Caco-2 (cell line): ENCODE results near the gene VENTX. TPM values are rescaled to one million over a fixed set of nuclear protein-coding genes. Genes with fewer than 3 reads are reported as not detected.

Experiments
- BruUV-seq: library from RNA; stranded (reverse); fragments of 400-500 nt; replicated peaks from 2 replicates; lab custom pipeline; 2021; lab: Mats Ljungman, UMichigan
- CTCF ChIA-PET: fragments of 300-600 bp; sonication (Branson Sonifier 250); formaldehyde crosslinking; loops from one replicate; lab custom pipeline; 2022; ENCODE audit warnings: antibody characterized with exemption; lab: Charles Lee
- POLR2A ChIA-PET: fragments of 300-600 bp; sonication (Branson Sonifier 250); formaldehyde crosslinking; loops from one replicate; lab custom pipeline; 2022; ENCODE audit warnings: antibody characterized with exemption; lab: Charles Lee
- DNase-seq, 2 experiments: peaks; one replicate each; pipeline versions ENCODE4 v3.0.0 to v3.0.0-alpha.2; 2020 to 2022
- H3K27me3 ChIP-seq: replicated peaks from 2 replicates; pipeline ENCODE4 v1.6.0; 2011; ENCODE audit warnings: low read length; ENCODE audit not compliant: control insufficient read depth, insufficient read depth
- H3K36me3 ChIP-seq: 2 replicates; pipeline ENCODE4 v1.5.1; 2011; ENCODE audit warnings: low read length; ENCODE audit not compliant: control insufficient read depth, insufficient read depth
- H3K4me1 ChIP-seq: fragments of 250-450 bp; sonication (Bioruptor Pico); 2 replicates; pipeline ENCODE4 v1.5.1; 2020; ENCODE audit warnings: mild to moderate bottlenecking
- H3K4me3 ChIP-seq: 2 replicates; pipeline ENCODE4 v1.5.1; 2011; ENCODE audit warnings: low read depth, mild to moderate bottlenecking, control low read depth, low read length
- H3K9me3 ChIP-seq: fragments of 250-450 bp; sonication (Bioruptor Pico); 2 replicates; pipeline ENCODE4 v1.5.1; 2020; ENCODE audit warnings: mild to moderate bottlenecking, moderate library complexity
- H3K27ac Mint-ChIP-seq: one replicate; pipeline ENCODE4 v1.8.0; 2022; ENCODE audit warnings: mixed read lengths; ENCODE audit not compliant: unreplicated experiment
- H3K27me3 Mint-ChIP-seq: one replicate; pipeline ENCODE4 v1.8.0; 2022; ENCODE audit warnings: mixed read lengths; ENCODE audit not compliant: insufficient read depth, unreplicated experiment
- H3K36me3 Mint-ChIP-seq: one replicate; pipeline ENCODE4 v1.8.0; 2022; ENCODE audit warnings: mild to moderate bottlenecking, mixed read lengths; ENCODE audit not compliant: insufficient read depth, unreplicated experiment
- H3K4me1 Mint-ChIP-seq: one replicate; pipeline ENCODE4 v1.8.0; 2022; ENCODE audit warnings: low read depth, mixed read lengths; ENCODE audit not compliant: unreplicated experiment
- H3K4me3 Mint-ChIP-seq: one replicate; pipeline ENCODE4 v1.8.0; 2022; ENCODE audit warnings: mild to moderate bottlenecking, moderate library complexity, mixed read lengths; ENCODE audit not compliant: unreplicated experiment
- H3K9me3 Mint-ChIP-seq: one replicate; pipeline ENCODE4 v1.8.0; 2022; ENCODE audit warnings: mixed read lengths; ENCODE audit not compliant: unreplicated experiment
- intact Hi-C: fragments of 100-400 bp; cut with micrococcal nuclease; formaldehyde crosslinking; loops from one replicate; pipeline ENCODE4 v1.10.0; 2022; ENCODE audit not compliant: unreplicated experiment
- total RNA-seq: library from RNA; stranded (reverse); gene quantifications from 2 replicates; pipeline ENCODE4 v1.2.3, GENCODE V29; 2022
- TF ChIP-seq, protein P1 (sequence below), 2 experiments: fragments of 200-600 bp in 1 of 2; IDR thresholded peaks; 1 replicate in 1 of 2; 2 replicates in 1 of 2; pipeline versions ENCODE4 v1.5.1 to v1.8.0; 2011 to 2022; ENCODE audit warnings: antibody characterized with exemption in 1 of 2, control low read depth in 1 of 2, inconsistent platforms in 1 of 2, low read depth in 1 of 2, low read length in 1 of 2, mild to moderate bottlenecking in 1 of 2, moderate library complexity in 1 of 2; ENCODE audit not compliant: insufficient read depth in 1 of 2, severe bottlenecking in 1 of 2, unreplicated experiment in 1 of 2

VENTX gene
- total RNA-seq, 1 experiment from 2014 or later: not detected

- no peak overlapping the region for H3K27ac Mint-ChIP-seq
- Histone ChIP-seq H3K27me3 (peaks cover 3% of the 10 kb centered on the region; the same call in 1 of the 2 replicates), H3K4me1 (no peaks in the 10 kb centered on the region), H3K9me3 (peaks cover 5% of the 10 kb centered on the region; the same call in 1 of the 2 replicates), H3K36me3 (no peaks in the 10 kb centered on the region), H3K4me3 (no peak overlapping the region)
- no peak for DNase-seq
- TF ChIP-seq, protein P1, sequence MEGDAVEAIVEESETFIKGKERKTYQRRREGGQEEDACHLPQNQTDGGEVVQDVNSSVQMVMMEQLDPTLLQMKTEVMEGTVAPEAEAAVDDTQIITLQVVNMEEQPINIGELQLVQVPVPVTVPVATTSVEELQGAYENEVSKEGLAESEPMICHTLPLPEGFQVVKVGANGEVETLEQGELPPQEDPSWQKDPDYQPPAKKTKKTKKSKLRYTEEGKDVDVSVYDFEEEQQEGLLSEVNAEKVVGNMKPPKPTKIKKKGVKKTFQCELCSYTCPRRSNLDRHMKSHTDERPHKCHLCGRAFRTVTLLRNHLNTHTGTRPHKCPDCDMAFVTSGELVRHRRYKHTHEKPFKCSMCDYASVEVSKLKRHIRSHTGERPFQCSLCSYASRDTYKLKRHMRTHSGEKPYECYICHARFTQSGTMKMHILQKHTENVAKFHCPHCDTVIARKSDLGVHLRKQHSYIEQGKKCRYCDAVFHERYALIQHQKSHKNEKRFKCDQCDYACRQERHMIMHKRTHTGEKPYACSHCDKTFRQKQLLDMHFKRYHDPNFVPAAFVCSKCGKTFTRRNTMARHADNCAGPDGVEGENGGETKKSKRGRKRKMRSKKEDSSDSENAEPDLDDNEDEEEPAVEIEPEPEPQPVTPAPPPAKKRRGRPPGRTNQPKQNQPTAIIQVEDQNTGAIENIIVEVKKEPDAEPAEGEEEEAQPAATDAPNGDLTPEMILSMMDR (IDR thresholded peaks at IDR 0.05; ENCODE audit: insufficient read depth in 1 of 2, low read depth in 1 of 2, low read length in 1 of 2, severe bottlenecking in 1 of 2, unreplicated experiment in 1 of 2): no peak
- H3K36me3 Mint-ChIP-seq: no peaks in the 10 kb centered on the region
- H3K27me3 Mint-ChIP-seq: peaks cover 3% of the 10 kb centered on the region
- BruUV-seq: no TSS peak
- H3K9me3 Mint-ChIP-seq: no peaks in the 10 kb centered on the region
- no peak overlapping the region for H3K4me3 Mint-ChIP-seq
- H3K4me1 Mint-ChIP-seq: no peaks in the 10 kb centered on the region
- intact Hi-C loops: no loop called here
- ChIA-PET CTCF (no interaction called here), POLR2A (no interaction called here)
These were observed 30.5 kb upstream of the VENTX start for GRCh38 chr10:133207041-133207600.

DNA sequence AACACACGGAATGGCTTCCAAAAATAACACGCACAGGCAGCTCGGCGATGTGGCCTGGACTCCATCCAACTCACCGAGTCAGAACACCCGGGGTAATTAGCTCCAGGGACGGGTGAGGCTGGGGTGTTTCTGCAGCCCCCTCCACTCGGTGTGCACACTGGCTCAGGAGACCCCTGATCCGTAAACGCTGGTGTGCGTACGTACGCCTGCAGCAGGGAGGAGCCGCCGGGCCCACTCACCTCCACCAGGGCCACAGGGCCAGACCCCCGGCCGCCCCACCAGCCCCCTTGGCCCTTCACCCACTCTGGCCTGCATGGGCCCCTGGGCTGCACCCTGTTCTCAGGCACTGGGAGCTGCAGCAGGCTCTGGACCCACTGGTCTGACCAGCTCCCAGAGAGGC lies 30.0 kb upstream of the VENTX start:
- H3K27ac Mint-ChIP-seq: no peak overlapping the region
- CTCF ChIA-PET: no interaction called here
- TF ChIP-seq, protein P1 (IDR thresholded peaks at IDR 0.05; ENCODE audit: insufficient read depth in 1 of 2, low read depth in 1 of 2, low read length in 1 of 2, severe bottlenecking in 1 of 2, unreplicated experiment in 1 of 2): no peak
- POLR2A ChIA-PET: no interaction called here
- no peak for DNase-seq
- Histone ChIP-seq H3K36me3 (no peaks in the 10 kb centered on the region), H3K4me1 (no peaks in the 10 kb centered on the region), H3K4me3 (no peak overlapping the region), H3K27me3 (peaks cover 3% of the 10 kb centered on the region; the same call in 1 of the 2 replicates), H3K9me3 (peaks cover 5% of the 10 kb centered on the region; the same call in 1 of the 2 replicates)
- H3K36me3 Mint-ChIP-seq: no peaks in the 10 kb centered on the region
- no peaks in the 10 kb centered on the region for H3K4me1 Mint-ChIP-seq
- intact Hi-C loops: no loop called here
- H3K9me3 Mint-ChIP-seq: no peaks in the 10 kb centered on the region
- peaks cover 4% of the 10 kb centered on the region for H3K27me3 Mint-ChIP-seq
- no peak overlapping the region for H3K4me3 Mint-ChIP-seq
- BruUV-seq: no TSS peak

DNA sequence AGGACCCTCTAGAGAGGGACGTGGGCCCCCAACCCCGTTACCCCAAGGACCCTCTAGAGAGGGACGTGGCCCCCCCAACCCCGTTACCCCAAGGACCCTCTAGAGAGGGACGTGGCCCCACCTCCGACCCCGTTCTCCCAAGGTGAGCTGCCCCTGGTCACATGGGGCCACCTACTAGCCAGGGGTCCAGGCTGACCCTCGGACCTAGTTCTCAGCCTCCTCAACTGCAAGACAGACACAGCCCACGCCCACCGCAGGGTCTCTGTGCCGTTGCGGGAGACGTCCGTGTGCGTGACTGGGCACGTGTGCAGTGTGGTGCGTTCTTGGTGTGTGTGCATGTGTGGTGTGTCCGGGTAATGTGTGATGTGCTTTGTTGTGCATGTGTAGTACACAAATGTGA lies 29.2 kb upstream of the VENTX start:
- ChIA-PET POLR2A (no interaction called here), CTCF (no interaction called here)
- Mint-ChIP-seq H3K36me3 (no peaks in the 10 kb centered on the region), H3K4me3 (no peak overlapping the region), H3K9me3 (no peaks in the 10 kb centered on the region), H3K27ac (no peak overlapping the region), H3K4me1 (no peaks in the 10 kb centered on the region), H3K27me3 (peaks cover 4% of the 10 kb centered on the region)
- no peak for DNase-seq
- Histone ChIP-seq H3K9me3 (peaks cover 5% of the 10 kb centered on the region; the same call in 1 of the 2 replicates), H3K27me3 (peaks cover 3% of the 10 kb centered on the region; the same call in 1 of the 2 replicates), H3K36me3 (no peaks in the 10 kb centered on the region), H3K4me3 (no peak overlapping the region), H3K4me1 (no peaks in the 10 kb centered on the region)
- TF ChIP-seq, protein P1 (IDR thresholded peaks at IDR 0.05; ENCODE audit: insufficient read depth in 1 of 2, low read depth in 1 of 2, low read length in 1 of 2, severe bottlenecking in 1 of 2, unreplicated experiment in 1 of 2): no peak
- intact Hi-C loops: no loop called here
- no TSS peak for BruUV-seq
